LNCaP clone FGC (cell line): ENCODE measurements around the gene OR13J1.
"Not testable (repeated sequence)": the region's sequence is repeated elsewhere in the genome, so short reads cannot be mapped to it uniquely, and the experiment has no call there.

ENCODE experiments used
- DNase-seq: peaks from one replicate; pipeline ENCODE4 v3.0.0-alpha.2; 2011; ENCODE audit warnings: low read depth
- H3K4me3 ChIP-seq: 2 replicates; pipeline ENCODE4 v1.5.1; 2011; ENCODE audit warnings: mild to moderate bottlenecking, low read depth, low read length, control low read depth
- TF ChIP-seq, protein P1 (sequence below): IDR thresholded peaks from 2 replicates; pipeline ENCODE4 v1.5.1; 2012; ENCODE audit warnings: mild to moderate bottlenecking; ENCODE audit not compliant: control insufficient read depth, insufficient read depth; ENCODE audit errors: extremely low read depth

Gene OR13J1

DNA sequence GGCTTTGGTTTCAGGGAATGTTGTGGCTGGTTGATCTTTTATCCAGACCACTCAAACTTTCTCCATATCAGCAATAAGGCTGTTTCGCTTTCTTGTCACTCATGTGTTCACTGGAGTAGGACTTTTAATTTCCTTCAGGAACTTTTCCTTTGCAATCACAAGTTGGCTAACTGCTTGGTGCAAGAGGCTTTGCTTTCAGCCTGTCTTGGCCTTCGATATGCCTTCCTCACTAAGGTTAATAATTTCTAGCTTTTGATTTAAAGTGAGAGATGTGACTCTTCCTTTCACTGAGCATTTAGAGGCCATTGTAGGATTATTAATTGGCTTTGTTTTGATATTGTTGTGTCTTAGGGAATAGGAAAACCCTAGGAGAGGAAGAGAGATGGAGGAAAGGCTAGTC, 28.8 kb upstream of the OR13J1 start:
- no peak for DNase-seq
- TF ChIP-seq, protein P1, sequence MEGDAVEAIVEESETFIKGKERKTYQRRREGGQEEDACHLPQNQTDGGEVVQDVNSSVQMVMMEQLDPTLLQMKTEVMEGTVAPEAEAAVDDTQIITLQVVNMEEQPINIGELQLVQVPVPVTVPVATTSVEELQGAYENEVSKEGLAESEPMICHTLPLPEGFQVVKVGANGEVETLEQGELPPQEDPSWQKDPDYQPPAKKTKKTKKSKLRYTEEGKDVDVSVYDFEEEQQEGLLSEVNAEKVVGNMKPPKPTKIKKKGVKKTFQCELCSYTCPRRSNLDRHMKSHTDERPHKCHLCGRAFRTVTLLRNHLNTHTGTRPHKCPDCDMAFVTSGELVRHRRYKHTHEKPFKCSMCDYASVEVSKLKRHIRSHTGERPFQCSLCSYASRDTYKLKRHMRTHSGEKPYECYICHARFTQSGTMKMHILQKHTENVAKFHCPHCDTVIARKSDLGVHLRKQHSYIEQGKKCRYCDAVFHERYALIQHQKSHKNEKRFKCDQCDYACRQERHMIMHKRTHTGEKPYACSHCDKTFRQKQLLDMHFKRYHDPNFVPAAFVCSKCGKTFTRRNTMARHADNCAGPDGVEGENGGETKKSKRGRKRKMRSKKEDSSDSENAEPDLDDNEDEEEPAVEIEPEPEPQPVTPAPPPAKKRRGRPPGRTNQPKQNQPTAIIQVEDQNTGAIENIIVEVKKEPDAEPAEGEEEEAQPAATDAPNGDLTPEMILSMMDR = no peak
- no peak overlapping the region for H3K4me3 ChIP-seq

DNA sequence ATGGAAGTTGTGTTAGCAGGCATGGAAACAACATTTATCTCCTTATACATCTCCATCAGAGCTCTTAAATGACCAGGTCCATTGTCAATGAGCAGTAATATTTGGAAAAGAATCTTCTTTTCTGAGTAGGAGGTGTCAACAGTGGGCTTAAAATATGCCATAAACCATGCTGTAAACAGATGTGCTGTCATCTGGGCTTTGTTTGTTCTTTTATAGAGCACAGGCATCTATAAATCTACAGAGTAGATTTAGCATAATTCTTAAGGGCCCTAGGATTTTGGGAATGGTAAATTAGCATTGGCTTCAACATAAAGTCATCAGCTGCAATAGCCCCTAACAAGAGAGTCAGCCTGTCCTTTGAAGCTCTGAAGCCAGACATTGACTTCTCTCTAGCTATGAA, 28.1 kb upstream of the OR13J1 start:
- TF ChIP-seq, protein P1 = no peak
- H3K4me3 ChIP-seq = no peak overlapping the region
- DNase-seq = no peak

DNA sequence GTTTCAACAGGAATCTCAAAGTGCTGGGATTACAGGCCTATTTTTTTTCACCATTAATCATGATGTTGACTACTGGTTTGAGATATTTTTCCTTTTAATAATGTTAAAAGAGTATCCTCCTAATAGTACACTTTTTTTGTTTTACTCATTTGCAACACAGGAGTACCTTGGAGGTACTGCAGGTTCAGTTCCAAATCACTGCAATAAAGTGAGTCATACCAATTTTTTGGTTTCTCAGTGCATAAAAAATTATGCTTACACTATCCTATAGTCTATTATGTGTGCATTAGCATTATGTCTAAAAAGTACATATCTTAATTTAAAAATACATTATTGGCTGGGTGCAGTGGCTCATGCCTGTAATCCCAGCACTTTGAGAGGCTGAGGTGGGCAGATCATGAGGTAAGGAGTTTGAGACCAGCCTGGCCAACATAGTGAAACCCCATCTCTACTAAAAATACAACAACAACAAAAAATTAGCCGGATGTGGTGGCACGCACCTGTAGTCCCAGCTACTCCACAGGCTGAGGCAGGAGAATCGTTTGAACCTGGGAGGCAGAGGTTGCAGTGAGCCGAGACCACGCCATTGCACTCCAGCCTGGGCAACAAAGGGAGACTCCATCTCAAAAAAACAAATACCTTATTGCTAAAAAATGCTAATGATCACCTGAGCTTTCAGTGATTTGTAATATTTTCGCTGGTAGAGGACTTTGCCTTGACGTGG, 27.3 kb upstream of the OR13J1 start:
- not testable (repeated sequence) for DNase-seq, H3K4me3 ChIP-seq

DNA sequence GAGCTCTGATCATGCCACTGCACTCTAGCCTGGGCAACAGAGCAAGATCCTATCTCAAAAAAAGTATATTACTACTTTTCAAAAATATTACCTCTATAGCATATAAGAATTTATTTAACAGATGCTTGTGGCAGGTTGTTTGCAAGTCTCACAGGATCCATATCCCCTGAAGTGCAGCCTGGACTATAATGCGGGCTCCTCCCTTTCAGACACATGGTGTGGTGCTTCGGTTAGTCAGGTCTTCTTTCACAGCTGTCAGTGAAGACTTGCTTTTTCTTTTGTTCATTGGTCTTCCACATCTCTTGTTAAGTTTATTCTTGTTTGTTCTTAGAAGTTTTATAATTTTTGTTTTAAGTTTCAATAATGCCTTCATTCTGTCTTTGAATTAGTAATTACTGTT, 26.4 kb upstream of the OR13J1 start:
- DNase-seq = no peak
- TF ChIP-seq, protein P1 = no peak
- H3K4me3 ChIP-seq = no peak overlapping the region

DNA sequence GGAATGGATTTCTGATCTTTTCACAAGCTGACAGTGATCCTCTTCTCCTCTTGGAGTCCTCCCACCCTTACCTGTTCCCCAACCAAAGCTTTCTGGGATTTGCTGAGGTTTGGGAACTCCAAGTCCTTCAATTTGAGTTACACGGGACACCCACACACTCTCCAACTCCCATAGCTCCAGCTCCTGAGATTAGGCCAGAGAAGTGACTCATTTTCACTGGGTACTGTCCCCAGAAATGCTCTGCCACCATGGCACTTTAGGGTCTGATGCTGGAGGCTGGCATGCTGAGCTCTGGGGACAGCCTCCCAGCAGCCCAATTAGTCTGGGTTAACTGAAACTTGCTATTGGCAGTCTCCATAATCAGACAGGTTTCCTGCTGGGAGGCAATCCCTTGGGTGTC, 21.9 kb upstream of the OR13J1 start:
- no peak for DNase-seq
- TF ChIP-seq, protein P1 = no peak
- H3K4me3 ChIP-seq = no peak overlapping the region

DNA sequence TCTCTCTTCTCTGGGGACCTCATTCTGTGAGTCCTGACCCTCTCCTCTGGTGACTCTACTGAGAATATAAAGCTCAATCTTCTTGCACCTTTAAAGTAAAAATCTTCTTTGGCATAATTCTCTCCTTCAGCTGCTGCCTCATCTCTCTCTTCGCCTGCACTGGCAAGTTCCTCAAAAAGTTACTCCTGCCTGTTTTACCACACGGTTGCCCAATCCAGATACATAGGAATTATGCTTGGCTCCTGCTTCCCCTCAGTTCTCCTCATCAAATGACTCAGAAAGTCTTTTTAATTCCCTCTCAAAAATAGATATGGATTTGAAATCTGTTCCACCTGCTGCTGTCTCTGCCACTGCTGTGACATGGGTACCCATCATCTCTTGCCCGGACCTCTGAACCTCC, 21.4 kb upstream of the OR13J1 start:
- H3K4me3 ChIP-seq = no peak overlapping the region
- DNase-seq = no peak
- TF ChIP-seq, protein P1 = no peak

DNA sequence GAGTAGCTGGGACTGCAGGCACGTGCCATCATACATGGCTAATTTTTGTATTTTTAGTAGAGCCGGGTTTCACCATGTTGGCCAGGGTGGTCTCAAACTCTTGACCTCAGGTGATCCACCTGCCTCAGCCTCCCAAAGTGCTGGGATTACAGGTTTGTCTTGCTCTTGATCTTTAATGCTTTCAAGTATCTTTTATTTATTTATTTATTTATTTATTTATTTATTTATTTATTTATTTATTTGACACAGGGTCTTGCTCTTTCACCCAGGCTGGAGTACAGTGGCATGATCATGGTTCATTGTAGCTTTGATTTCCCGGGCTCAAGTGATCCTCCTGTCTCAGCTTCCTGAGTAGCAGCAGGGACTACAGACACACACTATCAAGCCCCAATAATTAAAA, 14.7 kb upstream of the OR13J1 start:
- not testable (repeated sequence) for DNase-seq, H3K4me3 ChIP-seq

DNA sequence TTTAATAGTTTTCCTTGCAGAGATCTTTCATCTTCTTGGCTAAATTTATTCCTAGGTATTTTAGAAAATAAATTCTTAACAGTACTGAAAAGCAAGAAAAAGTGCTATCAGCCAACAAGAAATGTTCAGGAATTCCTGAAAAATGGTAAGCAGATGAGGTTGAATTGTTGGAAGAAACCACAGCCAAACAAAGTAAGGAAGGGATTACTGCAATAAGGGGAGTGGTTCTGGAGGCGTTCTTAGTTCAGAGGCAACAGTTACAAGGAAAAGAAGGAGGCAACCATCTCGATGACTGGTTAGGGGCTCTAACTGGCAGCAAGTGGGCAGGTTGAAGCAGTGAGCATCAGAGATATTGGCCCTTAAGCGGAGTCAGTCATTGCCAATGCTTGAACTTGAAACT, 12.8 kb upstream of the OR13J1 start:
- H3K4me3 ChIP-seq = no peak overlapping the region
- TF ChIP-seq, protein P1 = no peak
- DNase-seq = no peak
